GM12878 (cell line): ENCODE measurements around the gene QPCT. TPM values are rescaled to one million over a fixed set of nuclear protein-coding genes. Genes with fewer than 3 reads are reported as not detected.

ENCODE experiments used
- ATAC-seq: fragments of 200-7000 bp; cut with Tn5 transposase; 3 replicates; pipeline ENCODE4 v1.9.1; 2020; ENCODE audit warnings: mild to moderate bottlenecking, moderate library complexity
- BruUV-seq: library from RNA; stranded (reverse); fragments of 400-500 nt; replicated peaks from 2 replicates; lab custom pipeline; 2021; lab: Mats Ljungman, UMichigan
- CTCF ChIA-PET: fragments of 300-600 bp; sonication (Branson Sonifier 250); formaldehyde crosslinking; extraction: SDS; loops from one replicate; lab custom pipeline; 2021; ENCODE audit warnings: inconsistent platforms; lab: Yijun Ruan, JAX
- POLR2A ChIA-PET: fragments of 350-600 bp; formaldehyde crosslinking; extraction: SDS; loops from one replicate; lab custom pipeline; 2021; ENCODE audit warnings: inconsistent platforms; lab: Charles Lee
- RAD21 ChIA-PET: fragments of 300-600 bp; sonication (Branson Sonifier 250); formaldehyde crosslinking; loops from one replicate; lab custom pipeline; 2023; ENCODE audit warnings: antibody characterized with exemption; ENCODE audit not compliant: unreplicated experiment; lab: Charles Lee
- SMC1A ChIA-PET: fragments of 300-600 bp; sonication (Branson Sonifier 250); formaldehyde crosslinking; loops from one replicate; lab custom pipeline; 2023; ENCODE audit not compliant: unreplicated experiment, uncharacterized antibody; lab: Charles Lee
- DNase-seq: peaks from one replicate; pipeline ENCODE4 v3.0.0-alpha.2; 2011; ENCODE audit warnings: low read depth, low spot score
- FAIRE-seq: peaks from 3 replicates; lab custom pipeline; 2011; peaks lifted over from hg19 to GRCh38; lab: Jason Lieb, UNC
- H2AFZ ChIP-seq: 2 replicates; pipeline ENCODE4 v1.6.0; 2011; ENCODE audit warnings: low read depth, low read length, control low read depth; ENCODE audit not compliant: control insufficient read depth
- H3K27ac ChIP-seq: 2 replicates; pipeline ENCODE4 v1.5.1; 2011; ENCODE audit warnings: control low read depth; ENCODE audit not compliant: control insufficient read depth, insufficient read depth
- H3K27me3 ChIP-seq, 2 experiments: replicated peaks in 1 of 2; 2 replicates each; pipeline versions ENCODE4 v1.6.0 to v1.6.1; 2011; ENCODE audit warnings: low read length in 1 of 2; ENCODE audit not compliant: control insufficient read depth in 2 of 2, insufficient read depth in 2 of 2
- H3K36me3 ChIP-seq, 2 experiments: 2 replicates each; pipeline ENCODE4 v1.5.1; 2011; ENCODE audit warnings: low read length in 1 of 2; ENCODE audit not compliant: control insufficient read depth in 2 of 2, insufficient read depth in 2 of 2
- H3K4me1 ChIP-seq: 2 replicates; pipeline ENCODE4 v1.6.1; 2011; ENCODE audit warnings: mild to moderate bottlenecking, low read length, moderate library complexity, mixed read lengths; ENCODE audit not compliant: control insufficient read depth, insufficient read depth
- H3K4me2 ChIP-seq: 2 replicates; pipeline ENCODE4 v1.6.0; 2011; ENCODE audit warnings: control low read depth; ENCODE audit not compliant: control insufficient read depth, insufficient read depth
- H3K4me3 ChIP-seq: fragments of 200-600 bp; sonication (generic); 2 replicates; pipeline ENCODE4 v1.5.1; 2016
- H3K79me2 ChIP-seq: 2 replicates; pipeline ENCODE4 v1.6.0; 2011; ENCODE audit warnings: low read length; ENCODE audit not compliant: control insufficient read depth, insufficient read depth
- H3K9ac ChIP-seq: 2 replicates; pipeline ENCODE4 v1.8.0; 2011; ENCODE audit warnings: low read length, control low read depth, mixed read lengths; ENCODE audit not compliant: control insufficient read depth, insufficient read depth
- H3K9me3 ChIP-seq: replicated peaks from 3 replicates; pipeline ENCODE4 v1.5.1; 2011; ENCODE audit warnings: mild to moderate bottlenecking, low read length; ENCODE audit not compliant: control insufficient read depth, insufficient read depth
- H4K20me1 ChIP-seq: 2 replicates; pipeline ENCODE4 v1.6.0; 2011; ENCODE audit not compliant: control insufficient read depth, insufficient read depth
- EED ChIP-seq: sonication (generic); IDR thresholded peaks from 2 replicates; pipeline ENCODE4 v1.6.1; 2016; ENCODE audit warnings: antibody characterized with exemption, low read depth
- EZH2 ChIP-seq: IDR thresholded peaks from 2 replicates; pipeline ENCODE4 v1.6.1; 2012; ENCODE audit warnings: low read depth, mild to moderate bottlenecking, control low read depth, inconsistent platforms, low read length, borderline replicate concordance; ENCODE audit not compliant: control insufficient read depth
- IKZF1 ChIP-seq: fragments of 450-650 bp; conservative IDR thresholded peaks from 2 replicates; pipeline ENCODE4 v1.6.1; 2017; ENCODE audit warnings: antibody characterized with exemption, mild to moderate bottlenecking
- IKZF2 ChIP-seq, 2 experiments: fragments of 450-650 bp; IDR thresholded peaks; 2 replicates each; pipeline ENCODE4 v1.6.1; 2017; ENCODE audit warnings: mild to moderate bottlenecking in 2 of 2, moderate library complexity in 2 of 2
- IRF4 ChIP-seq: IDR thresholded peaks from 2 replicates; pipeline ENCODE4 v1.6.1; 2011; ENCODE audit warnings: low read depth, low read length
- JUNB ChIP-seq: IDR thresholded peaks from 2 replicates; pipeline ENCODE4 v1.6.1; 2016; ENCODE audit warnings: antibody characterized with exemption, mild to moderate bottlenecking
- MXI1 ChIP-seq: fragments of 150-350 bp; IDR thresholded peaks from 2 replicates; pipeline ENCODE4 v1.6.1; 2011; ENCODE audit warnings: low read depth, mild to moderate bottlenecking, inconsistent platforms, low read length, improper control_type of control experiment
- NKRF ChIP-seq: fragments of 450-650 bp; conservative IDR thresholded peaks from 2 replicates; pipeline ENCODE4 v1.6.1; 2017; ENCODE audit warnings: mild to moderate bottlenecking, moderate library complexity
- NR2C2 ChIP-seq: IDR thresholded peaks from 2 replicates; pipeline ENCODE4 v1.6.1; 2011; ENCODE audit warnings: borderline replicate concordance, low read depth; ENCODE audit not compliant: control insufficient read depth, insufficient read length
- RB1 ChIP-seq: fragments of 450-650 bp; formaldehyde crosslinking; IDR thresholded peaks from 2 replicates; pipeline ENCODE4 v1.6.1; 2017; ENCODE audit warnings: mild to moderate bottlenecking, borderline replicate concordance
- RUNX3 ChIP-seq: IDR thresholded peaks from 2 replicates; pipeline ENCODE4 v1.6.1; 2012; ENCODE audit warnings: low read length, inconsistent platforms
- SRF ChIP-seq, 2 experiments: IDR thresholded peaks; 2 replicates each; pipeline ENCODE4 v1.6.1; 2011; ENCODE audit warnings: low read depth in 2 of 2, low read length in 2 of 2, mild to moderate bottlenecking in 1 of 2, moderate library complexity in 1 of 2
- WGBS: methylation state at CpG from one replicate; pipeline ENCODE4 v1.1.6; 2016; ENCODE audit warnings: low lambda C conversion rate; ENCODE audit not compliant: insufficient replicate concordance, insufficient coverage; ENCODE audit errors: missing lambda C conversion rate; 5-methylcytosine and 5-hydroxymethylcytosine counted together
- in situ Hi-C: fragments of 300-500 bp; cut with MboI; formaldehyde crosslinking; loops from 9 replicates; pipeline ENCODE4 v1.14.3; 2018; ENCODE audit warnings: mixed read lengths
- intact Hi-C: fragments of 100-400 bp; cut with micrococcal nuclease; formaldehyde crosslinking; loops from one replicate; pipeline ENCODE4 v1.14.2; 2022; ENCODE audit not compliant: unreplicated experiment
- polyA plus RNA-seq, 11 experiments: library from polyadenylated mRNA; depleted of rRNA in 4 of 11; unstranded in 6 of 11; stranded (reverse) in 5 of 11; fragments of >200 nt; fragmentation: Nextera tagmentation in 4 of 11; fragmentation: Illumina TruSeq in 1 of 11; extraction: Ambion mirVana in 4 of 11; extraction: Trizol in 1 of 11; gene quantifications; 1 replicate in 1 of 11; 2 replicates in 10 of 11; pipeline versions ENCODE4 v1.2.1 to v1.2.3, GENCODE V29; 2011 to 2016; ENCODE audit warnings: inconsistent platforms in 2 of 11, missing spikeins in 2 of 11, low read depth in 1 of 11
- total RNA-seq, 4 experiments: library from RNA; depleted of rRNA in 3 of 4; stranded (reverse); fragments of >200 nt in 3 of 4; fragmentation: Illumina TruSeq in 1 of 4; extraction: Trizol in 1 of 4; gene quantifications; 2 replicates each; pipeline versions ENCODE4 v1.2.1 to v1.2.3, GENCODE V29; 2013 to 2021
- TF ChIP-seq, protein P1 (sequence below): IDR thresholded peaks from 2 replicates; pipeline ENCODE4 v1.6.1; 2012; ENCODE audit warnings: low read depth, low read length, improper control_type of control experiment
- TF ChIP-seq, protein P2 (sequence below): IDR thresholded peaks from 2 replicates; pipeline ENCODE4 v1.6.1; 2011; ENCODE audit warnings: low read depth, mild to moderate bottlenecking, low read length, moderate library complexity, borderline replicate concordance; ENCODE audit errors: extremely low read depth
- TF ChIP-seq, protein P3 (sequence below): IDR thresholded peaks from 2 replicates; pipeline ENCODE4 v1.6.1; 2011; ENCODE audit warnings: borderline replicate concordance, low read depth, mild to moderate bottlenecking, moderate library complexity, mixed read lengths, low read length; ENCODE audit not compliant: insufficient read depth; ENCODE audit errors: extremely low read length
- TF ChIP-seq, protein P4 (sequence below): fragments of 450-650 bp; IDR thresholded peaks from 2 replicates; pipeline ENCODE4 v1.6.1; 2017; ENCODE audit warnings: mild to moderate bottlenecking

Gene QPCT
- total and polyA plus RNA-seq, 10 of the 15 experiments (the other 5 are each of a cell fraction or from before 2014, with no cell fraction given) = 0.14 to 0.86 (median 0.18) TPM; not detected in 1

DNA sequence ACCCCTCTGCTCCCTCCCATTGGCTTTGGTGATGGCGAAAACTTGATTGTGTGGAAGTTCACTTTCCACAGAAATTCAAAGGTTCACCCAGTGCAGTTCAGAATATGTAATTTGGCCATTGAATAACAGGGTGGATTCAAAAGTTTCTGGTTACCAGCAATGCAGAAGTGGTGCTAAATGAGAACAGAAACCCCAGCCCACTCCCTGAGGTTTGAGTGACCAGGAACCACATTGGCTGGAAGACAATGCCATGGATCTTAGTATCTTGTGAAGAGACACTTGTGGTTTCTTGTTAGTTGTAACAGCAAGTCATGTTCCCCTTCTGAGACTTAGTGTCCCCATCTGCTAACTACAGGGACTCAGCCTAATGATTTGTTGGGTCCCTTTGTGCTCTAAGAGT, 49.8 kb downstream of the QPCT start:
- BruUV-seq = no TSS peak
- in situ Hi-C loops = loop anchor here (5.0 kb wide), 1 partner anchor 873 kb away; no protein-coding TSS in a partner anchor
- intact Hi-C loops = loop anchor here (5.0 to 10.0 kb wide), 6 partner anchors 77 to 791 kb away; partner anchors contain the start of gene CYP1B1
- H3K9me3 ChIP-seq = no peaks in the 10 kb centered on the region; the same call in 2 of the 3 replicates
- peak; percentile 29 for ATAC-seq
- no peak overlapping the region for H3K4me2 ChIP-seq
- H3K36me3 ChIP-seq = no peaks in the 10 kb centered on the region
- no peaks in the 10 kb centered on the region for H4K20me1 ChIP-seq
- WGBS = 92% methylated on average over 1 of the region's 1 CpG
- DNase-seq = no peak
- RAD21 ChIA-PET = interaction anchor here (0.8 to 3.5 kb wide), 3 partner anchors 439 to 722 kb away, joined by 3 to 78 read pairs (median 12); no protein-coding TSS in a partner anchor
- no peaks in the 10 kb centered on the region for H3K79me2 ChIP-seq
- H3K27ac ChIP-seq = no peak overlapping the region
- no peaks in the 10 kb centered on the region for H3K27me3 ChIP-seq
- no peak for FAIRE-seq
- no peak overlapping the region for H2AFZ ChIP-seq
- peaks cover 26% of the 10 kb centered on the region for H3K4me1 ChIP-seq
- H3K4me3 ChIP-seq = no peak overlapping the region
- CTCF ChIA-PET = interaction anchor here (1.2 to 11.7 kb wide), 6 partner anchors 17 to 700 kb away, joined by 3 to 267 read pairs (median 10); no protein-coding TSS in a partner anchor
- POLR2A ChIA-PET = no interaction called here
- SMC1A ChIA-PET = interaction anchor here (1.2 to 7.2 kb wide), 6 partner anchors 16 to 483 kb away, joined by 3 to 53 read pairs (median 9); no protein-coding TSS in a partner anchor
- H3K9ac ChIP-seq = no peak overlapping the region
- TF ChIP-seq, protein P1, sequence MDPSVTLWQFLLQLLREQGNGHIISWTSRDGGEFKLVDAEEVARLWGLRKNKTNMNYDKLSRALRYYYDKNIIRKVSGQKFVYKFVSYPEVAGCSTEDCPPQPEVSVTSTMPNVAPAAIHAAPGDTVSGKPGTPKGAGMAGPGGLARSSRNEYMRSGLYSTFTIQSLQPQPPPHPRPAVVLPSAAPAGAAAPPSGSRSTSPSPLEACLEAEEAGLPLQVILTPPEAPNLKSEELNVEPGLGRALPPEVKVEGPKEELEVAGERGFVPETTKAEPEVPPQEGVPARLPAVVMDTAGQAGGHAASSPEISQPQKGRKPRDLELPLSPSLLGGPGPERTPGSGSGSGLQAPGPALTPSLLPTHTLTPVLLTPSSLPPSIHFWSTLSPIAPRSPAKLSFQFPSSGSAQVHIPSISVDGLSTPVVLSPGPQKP = no peak
- TF ChIP-seq EZH2 (no peak), RB1 (no peak), JUNB (no peak), EED (peak; percentile 61; the same call in 1 of the 2 replicates), RUNX3 (peak; percentile 93), IRF4 (peak; percentile 66; the same call in 1 of the 2 replicates), IKZF1 (peak; percentile 77), NR2C2 (no peak), MXI1 (no peak), IKZF2 (IDR thresholded peaks at IDR 0.05) (peak in 1 of 2 experiments; percentile 54; a peak in 3 of 4 replicates), NKRF (no peak), SRF (IDR thresholded peaks at IDR 0.05; ENCODE audit: low read depth in 2 of 2, low read length in 2 of 2) (no peak)
- TF ChIP-seq, protein P2, sequence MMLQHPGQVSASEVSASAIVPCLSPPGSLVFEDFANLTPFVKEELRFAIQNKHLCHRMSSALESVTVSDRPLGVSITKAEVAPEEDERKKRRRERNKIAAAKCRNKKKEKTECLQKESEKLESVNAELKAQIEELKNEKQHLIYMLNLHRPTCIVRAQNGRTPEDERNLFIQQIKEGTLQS = no peak
- TF ChIP-seq, protein P3, sequence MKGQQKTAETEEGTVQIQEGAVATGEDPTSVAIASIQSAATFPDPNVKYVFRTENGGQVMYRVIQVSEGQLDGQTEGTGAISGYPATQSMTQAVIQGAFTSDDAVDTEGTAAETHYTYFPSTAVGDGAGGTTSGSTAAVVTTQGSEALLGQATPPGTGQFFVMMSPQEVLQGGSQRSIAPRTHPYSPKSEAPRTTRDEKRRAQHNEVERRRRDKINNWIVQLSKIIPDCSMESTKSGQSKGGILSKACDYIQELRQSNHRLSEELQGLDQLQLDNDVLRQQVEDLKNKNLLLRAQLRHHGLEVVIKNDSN = no peak
- TF ChIP-seq, protein P4, sequence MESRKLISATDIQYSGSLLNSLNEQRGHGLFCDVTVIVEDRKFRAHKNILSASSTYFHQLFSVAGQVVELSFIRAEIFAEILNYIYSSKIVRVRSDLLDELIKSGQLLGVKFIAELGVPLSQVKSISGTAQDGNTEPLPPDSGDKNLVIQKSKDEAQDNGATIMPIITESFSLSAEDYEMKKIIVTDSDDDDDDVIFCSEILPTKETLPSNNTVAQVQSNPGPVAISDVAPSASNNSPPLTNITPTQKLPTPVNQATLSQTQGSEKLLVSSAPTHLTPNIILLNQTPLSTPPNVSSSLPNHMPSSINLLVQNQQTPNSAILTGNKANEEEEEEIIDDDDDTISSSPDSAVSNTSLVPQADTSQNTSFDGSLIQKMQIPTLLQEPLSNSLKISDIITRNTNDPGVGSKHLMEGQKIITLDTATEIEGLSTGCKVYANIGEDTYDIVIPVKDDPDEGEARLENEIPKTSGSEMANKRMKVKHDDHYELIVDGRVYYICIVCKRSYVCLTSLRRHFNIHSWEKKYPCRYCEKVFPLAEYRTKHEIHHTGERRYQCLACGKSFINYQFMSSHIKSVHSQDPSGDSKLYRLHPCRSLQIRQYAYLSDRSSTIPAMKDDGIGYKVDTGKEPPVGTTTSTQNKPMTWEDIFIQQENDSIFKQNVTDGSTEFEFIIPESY = no peak
